Measurements from ENCODE around the gene HSPH1. TPM values are rescaled to one million over a fixed set of nuclear protein-coding genes. Genes with fewer than 3 reads are reported as not detected.
"Not testable (repeated sequence)": the region's sequence is repeated elsewhere in the genome, so short reads cannot be mapped to it uniquely, and the experiment has no call there.

Gene HSPH1
- total RNA-seq, 1 donor from 2014 or later, result 94.9 TPM

DNA sequence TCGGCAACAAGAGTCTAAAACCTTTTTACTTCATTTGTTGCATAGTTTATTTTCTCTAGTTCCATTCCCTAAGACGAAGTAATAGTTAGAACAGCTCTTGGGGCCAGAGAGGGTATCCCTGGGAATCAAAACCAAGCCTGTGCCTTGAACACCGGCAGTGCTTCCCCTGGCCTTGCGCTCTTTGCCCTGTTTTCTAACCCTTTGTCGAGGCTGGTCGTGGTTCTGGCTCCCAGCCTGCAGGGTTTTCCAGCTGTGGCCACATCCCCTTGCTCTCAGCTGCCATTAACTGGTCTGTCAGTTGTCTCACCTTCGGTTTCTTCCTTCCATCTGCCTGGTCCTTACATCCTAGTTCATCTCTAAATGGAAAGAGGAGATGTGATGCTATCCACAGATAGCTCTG is 61.0 kb downstream of the HSPH1 start:
- Histone ChIP-seq H3K9ac (no peak overlapping the region), H3K79me2 (ENCODE audit: low read depth) (no peaks in the 10 kb centered on the region), H3K4me3 (no peak overlapping the region), H3K4me1 (no peaks in the 10 kb centered on the region), H3K27ac (no peak overlapping the region), H4K20me1 (ENCODE audit: low read depth) (no peaks in the 10 kb centered on the region), H3K27me3 (no peaks in the 10 kb centered on the region), H3K9me3 (ENCODE audit: low read depth) (no peaks in the 10 kb centered on the region), H3K4me2 (no peak overlapping the region), H2AFZ (replicated peaks) (peak overlapping the region; percentile 50), H3F3A (ENCODE audit: low read depth) (no peaks in the 10 kb centered on the region), H3K36me3 (no peaks in the 10 kb centered on the region)
- Mint-ChIP-seq H3K36me3 (no peaks in the 10 kb centered on the region), H3K27me3 (ENCODE audit: insufficient read depth, low read depth) (peaks cover 2% of the 10 kb centered on the region), H3K4me1 (no peaks in the 10 kb centered on the region), H3K27ac (no peak overlapping the region), H3K9me3 (no peaks in the 10 kb centered on the region), H3K4me3 (no peak overlapping the region)
- TF ChIP-seq EZH2 (IDR thresholded peaks at IDR 0.05), result no peak
- TF ChIP-seq, protein P1, sequence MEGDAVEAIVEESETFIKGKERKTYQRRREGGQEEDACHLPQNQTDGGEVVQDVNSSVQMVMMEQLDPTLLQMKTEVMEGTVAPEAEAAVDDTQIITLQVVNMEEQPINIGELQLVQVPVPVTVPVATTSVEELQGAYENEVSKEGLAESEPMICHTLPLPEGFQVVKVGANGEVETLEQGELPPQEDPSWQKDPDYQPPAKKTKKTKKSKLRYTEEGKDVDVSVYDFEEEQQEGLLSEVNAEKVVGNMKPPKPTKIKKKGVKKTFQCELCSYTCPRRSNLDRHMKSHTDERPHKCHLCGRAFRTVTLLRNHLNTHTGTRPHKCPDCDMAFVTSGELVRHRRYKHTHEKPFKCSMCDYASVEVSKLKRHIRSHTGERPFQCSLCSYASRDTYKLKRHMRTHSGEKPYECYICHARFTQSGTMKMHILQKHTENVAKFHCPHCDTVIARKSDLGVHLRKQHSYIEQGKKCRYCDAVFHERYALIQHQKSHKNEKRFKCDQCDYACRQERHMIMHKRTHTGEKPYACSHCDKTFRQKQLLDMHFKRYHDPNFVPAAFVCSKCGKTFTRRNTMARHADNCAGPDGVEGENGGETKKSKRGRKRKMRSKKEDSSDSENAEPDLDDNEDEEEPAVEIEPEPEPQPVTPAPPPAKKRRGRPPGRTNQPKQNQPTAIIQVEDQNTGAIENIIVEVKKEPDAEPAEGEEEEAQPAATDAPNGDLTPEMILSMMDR (IDR thresholded peaks at IDR 0.05), result no peak
- TF ChIP-seq EZH2phosphoT487 (IDR thresholded peaks at IDR 0.05), result no peak
- DNase-seq (ENCODE audit: low spot score), result no peak

DNA sequence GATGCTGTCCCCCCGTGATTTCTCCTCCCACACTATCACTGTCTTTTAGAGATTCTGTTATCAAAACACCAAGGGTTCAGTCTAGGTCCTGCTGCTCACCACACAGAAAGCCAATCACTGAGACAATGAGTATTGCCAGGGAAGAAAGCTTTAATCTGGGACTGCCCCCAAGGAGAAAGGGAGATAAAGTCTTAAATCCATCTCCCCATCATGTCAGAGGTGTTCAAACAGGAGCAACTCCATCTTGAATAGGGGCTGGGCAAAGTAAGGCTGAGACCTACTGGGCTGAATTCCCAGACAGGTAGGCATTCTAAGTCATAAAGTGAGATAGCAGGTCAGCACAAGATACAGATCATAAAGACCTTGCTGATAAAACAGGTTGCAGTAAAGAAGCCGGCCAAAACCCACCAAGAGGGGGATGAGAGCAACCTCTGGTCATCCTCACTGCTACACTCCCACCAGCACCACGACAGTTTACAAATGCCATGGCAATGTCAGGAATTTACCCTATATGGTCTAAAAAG is 63.7 kb downstream of the HSPH1 start:
- not testable (repeated sequence) for H3K36me3 Mint-ChIP-seq; H3K27ac Mint-ChIP-seq; H3K4me1 Mint-ChIP-seq; H3K27me3 Mint-ChIP-seq (ENCODE audit: insufficient read depth, low read depth); H3K4me3 Mint-ChIP-seq; H3K36me3 ChIP-seq; H3K27me3 ChIP-seq; H3K4me2 ChIP-seq; H4K20me1 ChIP-seq (ENCODE audit: low read depth); H3K4me1 ChIP-seq; H3K9me3 ChIP-seq (ENCODE audit: low read depth); H3K79me2 ChIP-seq (ENCODE audit: low read depth); H3K9ac ChIP-seq; H3K27ac ChIP-seq; H3K9me3 Mint-ChIP-seq; H3F3A ChIP-seq (ENCODE audit: low read depth); H3K4me3 ChIP-seq; DNase-seq (ENCODE audit: low spot score); H2AFZ ChIP-seq (replicated peaks)

DNA sequence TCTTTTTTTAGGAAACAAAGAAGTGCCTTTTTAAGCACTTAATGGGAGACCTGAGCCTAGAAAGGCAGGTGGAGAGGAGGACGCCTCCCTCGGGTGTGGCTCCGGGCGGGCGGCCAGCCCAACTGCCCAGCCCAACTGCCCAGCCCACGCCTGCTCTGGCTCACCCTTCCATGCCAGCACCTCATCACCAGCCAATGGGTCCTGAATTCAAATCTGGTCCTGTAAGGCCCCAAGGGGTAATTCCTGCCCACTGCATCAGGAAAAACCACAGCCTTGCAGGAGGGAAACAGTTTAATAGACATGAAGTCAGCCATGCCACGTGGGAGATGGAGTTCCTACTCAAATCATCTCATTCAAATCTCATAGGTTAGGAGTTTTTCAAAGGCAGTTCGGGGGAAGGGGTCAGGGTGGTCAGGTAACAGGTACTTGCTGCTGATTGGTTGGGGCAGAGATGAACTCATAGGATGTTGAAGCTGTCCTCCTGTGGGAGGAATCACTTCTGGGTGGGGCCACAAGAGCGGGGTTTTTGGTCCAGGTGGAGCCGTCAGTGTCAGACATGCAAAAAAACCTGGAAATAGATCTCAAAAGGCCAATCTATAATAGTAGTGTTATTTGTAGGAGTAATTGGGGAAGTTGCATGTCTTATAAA is 64.9 kb downstream of the HSPH1 start:
- H3K9me3 Mint-ChIP-seq, result no peaks in the 10 kb centered on the region
- no peak overlapping the region for H3K4me3 Mint-ChIP-seq
- Histone ChIP-seq H3F3A (ENCODE audit: low read depth) (no peaks in the 10 kb centered on the region), H3K36me3 (no peaks in the 10 kb centered on the region), H3K27ac (no peak overlapping the region), H3K27me3 (no peaks in the 10 kb centered on the region), H3K4me1 (no peaks in the 10 kb centered on the region), H3K79me2 (ENCODE audit: low read depth) (no peaks in the 10 kb centered on the region), H3K4me2 (no peak overlapping the region), H3K9ac (no peak overlapping the region), H4K20me1 (ENCODE audit: low read depth) (no peaks in the 10 kb centered on the region), H2AFZ (replicated peaks) (no peak overlapping the region), H3K4me3 (no peak overlapping the region), H3K9me3 (ENCODE audit: low read depth) (no peaks in the 10 kb centered on the region)
- no peak for DNase-seq (ENCODE audit: low spot score)
- peaks cover 12% of the 10 kb centered on the region for H3K4me1 Mint-ChIP-seq
- no peak for TF ChIP-seq EZH2phosphoT487 (IDR thresholded peaks at IDR 0.05)
- no peak for TF ChIP-seq EZH2 (IDR thresholded peaks at IDR 0.05)
- TF ChIP-seq, protein P1 (IDR thresholded peaks at IDR 0.05), result no peak
- no peak overlapping the region for H3K27ac Mint-ChIP-seq
- H3K27me3 Mint-ChIP-seq (ENCODE audit: insufficient read depth, low read depth), result peaks cover 5% of the 10 kb centered on the region
- no peaks in the 10 kb centered on the region for H3K36me3 Mint-ChIP-seq

DNA sequence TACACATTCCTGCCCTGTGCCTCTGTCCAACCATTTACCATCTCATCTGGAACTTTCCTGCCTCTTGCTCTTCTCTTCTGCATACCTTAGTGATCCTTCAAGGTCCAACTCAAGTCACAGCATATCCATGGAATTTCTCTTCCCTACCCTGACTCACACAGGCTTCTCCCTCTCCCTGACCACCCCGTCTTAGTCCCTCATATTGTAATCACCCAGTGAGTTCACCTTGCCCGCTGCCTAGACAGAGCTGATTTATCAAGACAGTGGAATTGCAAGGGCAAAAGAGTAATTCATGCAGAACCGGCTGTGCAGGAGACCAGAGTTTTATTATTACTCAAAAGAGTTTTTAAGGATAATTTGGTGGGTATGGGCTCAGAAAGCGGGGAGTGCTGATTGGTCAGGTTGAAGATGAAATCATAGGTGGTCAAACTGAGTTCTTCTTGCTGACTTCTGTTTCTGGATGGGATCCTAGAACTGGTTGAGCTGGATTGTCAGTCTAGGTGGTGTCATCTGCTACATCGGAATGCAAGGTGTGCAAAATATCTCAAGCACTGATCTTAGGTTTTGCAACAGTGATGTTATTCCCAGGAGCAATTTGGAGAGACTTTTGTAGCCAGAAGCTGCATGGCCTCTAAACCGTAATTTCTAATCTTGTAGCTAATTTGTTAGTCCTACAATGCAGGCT is 67.2 kb downstream of the HSPH1 start:
- Histone ChIP-seq H4K20me1 (ENCODE audit: low read depth) (no peaks in the 10 kb centered on the region), H3K9ac (no peak overlapping the region), H3K27me3 (no peaks in the 10 kb centered on the region), H3K27ac (no peak overlapping the region), H3K9me3 (ENCODE audit: low read depth) (no peaks in the 10 kb centered on the region), H3F3A (ENCODE audit: low read depth) (no peaks in the 10 kb centered on the region), H2AFZ (replicated peaks) (no peak overlapping the region), H3K4me3 (no peak overlapping the region), H3K36me3 (no peaks in the 10 kb centered on the region), H3K4me2 (no peak overlapping the region), H3K4me1 (peaks cover 5% of the 10 kb centered on the region), H3K79me2 (ENCODE audit: low read depth) (no peaks in the 10 kb centered on the region)
- Mint-ChIP-seq H3K27ac (no peak overlapping the region), H3K4me3 (no peak overlapping the region), H3K4me1 (peaks cover 26% of the 10 kb centered on the region), H3K27me3 (ENCODE audit: insufficient read depth, low read depth) (peaks cover 12% of the 10 kb centered on the region), H3K9me3 (no peaks in the 10 kb centered on the region), H3K36me3 (no peaks in the 10 kb centered on the region)
- TF ChIP-seq, protein P1 (IDR thresholded peaks at IDR 0.05), result no peak
- TF ChIP-seq EZH2phosphoT487 (IDR thresholded peaks at IDR 0.05) (no peak), EZH2 (IDR thresholded peaks at IDR 0.05) (no peak)
- no peak for DNase-seq (ENCODE audit: low spot score)

Measured in neural progenitor cell (in vitro differentiated cells).